Thoracic aorta (tissue), 2 donors: ENCODE data around the gene SIAE. TPM values are rescaled to one million over a fixed set of nuclear protein-coding genes. Genes with fewer than 3 reads are reported as not detected.
A peak's percentile ranks its signal among the peaks of the same experiment; 100 is the strongest.

Source experiments
- ATAC-seq: fragments of 150-250 bp; one replicate; pipeline ENCODE4 v1.8.0; 2017; ENCODE audit warnings: low read depth; ENCODE audit not compliant: insufficient number of reproducible peaks, low FRiP score
- DNase-seq: peaks from one replicate; pipeline ENCODE4 v3.0.0-alpha.2; 2020; ENCODE audit warnings: low spot score
- H3K27ac ChIP-seq, 2 donors: fragments of 200-600 bp; sonication (generic); 1 replicate in 1 of 2; 2 replicates in 1 of 2; pipeline ENCODE4 v1.5.1; 2016; ENCODE audit warnings: mild to moderate bottlenecking in 2 of 2, moderate library complexity in 2 of 2
- H3K27me3 ChIP-seq: fragments of 200-600 bp; sonication (generic); replicated peaks from 2 replicates; pipeline ENCODE4 v1.6.0; 2016; ENCODE audit warnings: mild to moderate bottlenecking; ENCODE audit not compliant: insufficient read depth
- H3K36me3 ChIP-seq: fragments of 200-600 bp; sonication (generic); one replicate; pipeline ENCODE4 v1.5.1; 2016
- H3K4me1 ChIP-seq, 2 donors: fragments of 200-600 bp; sonication (generic); 1 replicate in 1 of 2; 2 replicates in 1 of 2; pipeline versions ENCODE4 v1.5.1 to v1.6.0; 2016; ENCODE audit warnings: low read depth in 2 of 2, mild to moderate bottlenecking in 1 of 2; ENCODE audit not compliant: control insufficient read depth in 1 of 2
- H3K4me3 ChIP-seq: fragments of 200-600 bp; sonication (generic); 2 replicates; pipeline ENCODE4 v1.5.1; 2016; ENCODE audit warnings: mild to moderate bottlenecking
- H3K9me3 ChIP-seq: fragments of 200-600 bp; sonication (generic); 2 replicates; pipeline ENCODE4 v1.5.1; 2016
- CTCF ChIP-seq: fragments of 200-600 bp; sonication (generic); IDR thresholded peaks from one replicate; pipeline ENCODE4 v1.5.1; 2019; ENCODE audit warnings: antibody characterized with exemption
- total RNA-seq, 2 donors: library from RNA; depleted of rRNA; stranded (reverse); fragments of >200 nt; gene quantifications; one replicate each; pipeline versions ENCODE4 v1.1.0 to v1.2.3, GENCODE V29; 2016

SIAE gene
- total RNA-seq, 2 donors from 2014 or later: 9.7 to 20.0 TPM

GRCh38 chr11:124633355-124633754 lies 40.2 kb downstream of the SIAE start:
- ATAC-seq: no peak
- peaks cover 33% of the 10 kb centered on the region for H3K36me3 ChIP-seq
- TF ChIP-seq CTCF: peak; percentile 20

GRCh38 chr11:124629961-124630360 lies 43.6 kb downstream of the SIAE start:
- H3K27me3 ChIP-seq: no peaks in the 10 kb centered on the region
- peaks cover 3 to 19% of the 10 kb centered on the region in 2 donors for H3K4me1 ChIP-seq
- H3K9me3 ChIP-seq: no peaks in the 10 kb centered on the region
- no peak for TF ChIP-seq CTCF
- no peak overlapping the region for H3K27ac ChIP-seq
- H3K4me3 ChIP-seq: no peak overlapping the region
- DNase-seq: no peak
- ATAC-seq: no peak
- H3K36me3 ChIP-seq: peaks cover 50% of the 10 kb centered on the region

More at GRCh38 chr11:124633355-124633754, 40.2 kb downstream of the SIAE start:
- H3K4me1 ChIP-seq: peaks cover 5 to 36% of the 10 kb centered on the region in 2 donors
- no peak overlapping the region for H3K4me3 ChIP-seq
- no peaks in the 10 kb centered on the region for H3K9me3 ChIP-seq
- no peaks in the 10 kb centered on the region for H3K27me3 ChIP-seq
- no peak for DNase-seq
- H3K27ac ChIP-seq: no peak overlapping the region

GRCh38 chr11:124627546-124627945 lies 46.0 kb downstream of the SIAE start:
- no peak overlapping the region for H3K27ac ChIP-seq
- DNase-seq (no peak), ATAC-seq (no peak)
- H3K4me3 ChIP-seq: no peak overlapping the region
- no peaks in the 10 kb centered on the region for H3K27me3 ChIP-seq
- no peaks in the 10 kb centered on the region for H3K9me3 ChIP-seq
- no peak for TF ChIP-seq CTCF
- peaks cover 12 to 21% of the 10 kb centered on the region in 2 donors for H3K4me1 ChIP-seq
- H3K36me3 ChIP-seq: peaks cover 41% of the 10 kb centered on the region

- peaks cover 25% of the 10 kb centered on the region for H3K36me3 ChIP-seq
- no peak for TF ChIP-seq CTCF
- no peak overlapping the region for H3K4me3 ChIP-seq
- H3K9me3 ChIP-seq: no peaks in the 10 kb centered on the region
- DNase-seq (no peak), ATAC-seq (no peak)
- peaks cover 12 to 27% of the 10 kb centered on the region in 2 donors for H3K4me1 ChIP-seq
- no peak overlapping the region for H3K27ac ChIP-seq
- H3K27me3 ChIP-seq: no peaks in the 10 kb centered on the region
These were observed 47.9 kb downstream of the SIAE start for GRCh38 chr11:124625504-124626168.

- DNase-seq: no peak
- H3K4me1 ChIP-seq: peaks cover 12 to 27% of the 10 kb centered on the region in 2 donors
- no peak for ATAC-seq
- H3K9me3 ChIP-seq: no peaks in the 10 kb centered on the region
- H3K27me3 ChIP-seq: no peaks in the 10 kb centered on the region
- H3K36me3 ChIP-seq: peaks cover 17% of the 10 kb centered on the region
- peak overlapping the region; percentile 92 for H3K4me3 ChIP-seq
- TF ChIP-seq CTCF: no peak
- H3K27ac ChIP-seq: peak overlapping the region in 1 of 2 donors; percentile 89
These were observed 49.5 kb downstream of the SIAE start for GRCh38 chr11:124623861-124624525.
